Kidney epithelial cell (primary cell): ENCODE results near the gene ABCB8. TPM values are rescaled to one million over a fixed set of nuclear protein-coding genes. Genes with fewer than 3 reads are reported as not detected.
A peak's percentile ranks its signal among the peaks of the same experiment; 100 is the strongest.

Experiments
- DNase-seq: peaks from one replicate; pipeline ENCODE4 v3.0.0-alpha.2; 2010; ENCODE audit warnings: low read depth
- H3K27me3 ChIP-seq: 2 replicates; pipeline ENCODE4 v1.6.0; 2011; ENCODE audit warnings: low read length; ENCODE audit not compliant: control insufficient read depth, insufficient read depth
- H3K36me3 ChIP-seq: 2 replicates; pipeline ENCODE4 v1.5.1; 2011; ENCODE audit warnings: low read length; ENCODE audit not compliant: control insufficient read depth, insufficient read depth
- H3K4me3 ChIP-seq: 2 replicates; pipeline ENCODE4 v1.5.1; 2011; ENCODE audit warnings: low read depth, mild to moderate bottlenecking, control low read depth, low read length
- total RNA-seq: library from RNA; depleted of rRNA; stranded (reverse); fragments of >200 nt; gene quantifications from 2 replicates; pipeline ENCODE4 v1.2.3, GENCODE V29; 2015
- TF ChIP-seq, protein P1 (sequence below): IDR thresholded peaks from 2 replicates; pipeline ENCODE4 v1.5.1; 2011; ENCODE audit warnings: mild to moderate bottlenecking, moderate library complexity, low read length, control low read depth, inconsistent platforms; ENCODE audit not compliant: insufficient read depth, poor library complexity, severe bottlenecking

The ABCB8 gene
- total RNA-seq, 1 donor from 2014 or later: 37.1 TPM

DNA sequence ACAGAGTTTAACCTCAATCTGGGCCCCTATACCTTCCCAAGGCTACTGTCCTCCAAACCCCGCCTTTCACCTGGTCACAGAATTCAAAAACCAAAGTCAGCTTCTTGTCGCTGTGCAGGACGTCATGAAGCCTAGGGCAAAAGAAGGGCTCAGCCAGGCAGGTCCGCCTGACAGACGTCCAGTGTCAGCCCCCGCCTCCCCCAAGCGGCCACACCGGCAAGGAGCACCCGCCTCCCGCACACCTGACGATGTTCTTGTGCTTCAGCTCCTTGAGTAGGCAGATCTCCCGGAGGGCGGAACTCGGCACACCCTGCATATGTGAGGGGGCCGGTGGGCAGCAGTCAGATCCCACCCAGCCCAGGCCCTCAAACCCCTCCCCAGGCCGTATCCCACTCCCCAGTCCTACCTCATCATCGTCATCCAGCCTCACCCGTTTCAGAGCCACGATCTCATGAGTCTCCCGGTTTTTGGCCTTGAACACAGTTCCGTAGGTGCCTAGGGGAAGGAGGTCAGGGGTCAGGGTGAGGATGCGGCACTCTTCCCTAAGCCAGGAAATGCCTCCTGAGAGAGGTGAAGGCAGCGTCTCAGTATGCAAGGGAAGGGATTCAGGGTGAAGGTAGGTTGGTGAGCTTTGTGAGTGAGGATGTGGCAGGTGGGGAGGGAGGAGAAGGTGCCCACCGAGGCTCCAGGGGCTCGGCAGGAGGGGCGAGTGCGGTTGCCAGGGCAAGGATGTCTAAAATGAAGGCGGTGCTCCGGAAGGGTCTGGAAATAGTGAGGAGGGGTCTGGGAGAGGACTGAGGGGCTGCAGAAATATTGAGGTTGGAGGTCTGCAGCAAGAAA, 28.6 kb downstream of the ABCB8 start:
- TF ChIP-seq, protein P1, sequence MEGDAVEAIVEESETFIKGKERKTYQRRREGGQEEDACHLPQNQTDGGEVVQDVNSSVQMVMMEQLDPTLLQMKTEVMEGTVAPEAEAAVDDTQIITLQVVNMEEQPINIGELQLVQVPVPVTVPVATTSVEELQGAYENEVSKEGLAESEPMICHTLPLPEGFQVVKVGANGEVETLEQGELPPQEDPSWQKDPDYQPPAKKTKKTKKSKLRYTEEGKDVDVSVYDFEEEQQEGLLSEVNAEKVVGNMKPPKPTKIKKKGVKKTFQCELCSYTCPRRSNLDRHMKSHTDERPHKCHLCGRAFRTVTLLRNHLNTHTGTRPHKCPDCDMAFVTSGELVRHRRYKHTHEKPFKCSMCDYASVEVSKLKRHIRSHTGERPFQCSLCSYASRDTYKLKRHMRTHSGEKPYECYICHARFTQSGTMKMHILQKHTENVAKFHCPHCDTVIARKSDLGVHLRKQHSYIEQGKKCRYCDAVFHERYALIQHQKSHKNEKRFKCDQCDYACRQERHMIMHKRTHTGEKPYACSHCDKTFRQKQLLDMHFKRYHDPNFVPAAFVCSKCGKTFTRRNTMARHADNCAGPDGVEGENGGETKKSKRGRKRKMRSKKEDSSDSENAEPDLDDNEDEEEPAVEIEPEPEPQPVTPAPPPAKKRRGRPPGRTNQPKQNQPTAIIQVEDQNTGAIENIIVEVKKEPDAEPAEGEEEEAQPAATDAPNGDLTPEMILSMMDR: peak; percentile 26
- Histone ChIP-seq H3K27me3 (no peaks in the 10 kb centered on the region), H3K36me3 (no peaks in the 10 kb centered on the region), H3K4me3 (peak overlapping the region; percentile 71)
- DNase-seq: no peak

DNA sequence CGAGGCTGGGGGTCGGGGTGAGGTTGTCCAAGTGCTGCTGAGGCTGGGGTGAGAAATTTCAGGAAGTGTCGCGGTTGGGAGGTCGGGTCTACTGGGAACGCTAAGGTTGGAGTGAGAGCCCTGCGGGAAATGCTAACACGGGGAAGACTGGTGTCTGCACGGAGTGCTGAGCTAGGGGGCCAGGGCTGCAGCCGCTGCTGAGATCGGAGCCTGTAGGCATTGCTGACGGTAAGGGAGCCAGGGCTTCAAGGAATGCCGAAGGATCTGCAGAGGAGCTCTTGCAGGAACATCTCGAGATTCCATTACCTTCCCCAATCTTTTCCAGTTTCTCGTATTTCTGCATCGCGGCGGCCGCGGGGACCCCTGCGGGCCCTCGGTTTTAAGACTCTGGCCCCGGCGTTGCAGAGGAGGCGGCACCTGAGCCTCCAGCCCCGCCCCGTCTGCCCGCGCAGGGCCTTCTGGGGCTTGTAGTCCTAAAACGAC, 29.3 kb downstream of the ABCB8 start, which contains the start of gene CDK5:
CDK5 (minus strand) TSS at position 392 of the 483 bp plus-strand sequence; CDS start at position 343, 49 bp downstream.
- no peak for DNase-seq
- Histone ChIP-seq H3K36me3 (no peaks in the 10 kb centered on the region), H3K4me3 (peak within 1 kb of the TSS; percentile 71), H3K27me3 (no peaks in the 10 kb centered on the region)
- TF ChIP-seq, protein P1: no peak

GRCh38 chr7:151057989-151058780, 29.9 kb downstream of the ABCB8 start:
- peak; percentile 99 for DNase-seq
- no peaks in the 10 kb centered on the region for H3K36me3 ChIP-seq
- TF ChIP-seq, protein P1: no peak
- no peaks in the 10 kb centered on the region for H3K27me3 ChIP-seq
- H3K4me3 ChIP-seq: peak overlapping the region; percentile 26

DNA sequence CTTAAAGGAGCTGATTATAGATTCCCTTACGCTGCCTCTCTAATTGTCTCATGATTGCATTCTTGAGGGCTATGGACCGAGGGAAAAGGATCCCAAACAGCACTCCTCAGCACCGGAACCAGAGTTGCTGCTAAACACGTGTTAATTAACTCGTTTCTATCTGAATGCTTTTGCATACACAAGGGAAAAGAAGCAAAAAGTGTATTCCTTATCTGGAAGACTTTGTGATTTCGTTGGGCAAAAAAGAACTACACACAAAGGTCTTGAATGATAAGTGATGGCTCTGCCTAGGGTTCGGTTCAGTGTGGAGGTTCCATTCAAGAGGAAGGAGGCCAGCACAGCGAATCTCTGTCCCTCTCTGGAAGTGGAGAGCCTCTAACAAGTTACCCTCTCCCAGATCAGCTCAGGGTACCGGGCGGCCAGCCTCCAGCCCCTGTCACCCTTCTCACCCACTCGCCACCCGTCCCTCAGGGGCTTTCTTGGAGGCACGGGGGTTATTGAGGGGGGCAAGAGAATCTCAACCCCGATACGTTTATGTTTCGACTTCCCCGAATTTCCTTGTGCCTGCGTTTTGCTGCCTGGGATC, 30.6 kb downstream of the ABCB8 start:
- peak overlapping the region; percentile 79 for H3K4me3 ChIP-seq
- no peaks in the 10 kb centered on the region for H3K27me3 ChIP-seq
- H3K36me3 ChIP-seq: no peaks in the 10 kb centered on the region
- TF ChIP-seq, protein P1: no peak
- DNase-seq: no peak

DNA sequence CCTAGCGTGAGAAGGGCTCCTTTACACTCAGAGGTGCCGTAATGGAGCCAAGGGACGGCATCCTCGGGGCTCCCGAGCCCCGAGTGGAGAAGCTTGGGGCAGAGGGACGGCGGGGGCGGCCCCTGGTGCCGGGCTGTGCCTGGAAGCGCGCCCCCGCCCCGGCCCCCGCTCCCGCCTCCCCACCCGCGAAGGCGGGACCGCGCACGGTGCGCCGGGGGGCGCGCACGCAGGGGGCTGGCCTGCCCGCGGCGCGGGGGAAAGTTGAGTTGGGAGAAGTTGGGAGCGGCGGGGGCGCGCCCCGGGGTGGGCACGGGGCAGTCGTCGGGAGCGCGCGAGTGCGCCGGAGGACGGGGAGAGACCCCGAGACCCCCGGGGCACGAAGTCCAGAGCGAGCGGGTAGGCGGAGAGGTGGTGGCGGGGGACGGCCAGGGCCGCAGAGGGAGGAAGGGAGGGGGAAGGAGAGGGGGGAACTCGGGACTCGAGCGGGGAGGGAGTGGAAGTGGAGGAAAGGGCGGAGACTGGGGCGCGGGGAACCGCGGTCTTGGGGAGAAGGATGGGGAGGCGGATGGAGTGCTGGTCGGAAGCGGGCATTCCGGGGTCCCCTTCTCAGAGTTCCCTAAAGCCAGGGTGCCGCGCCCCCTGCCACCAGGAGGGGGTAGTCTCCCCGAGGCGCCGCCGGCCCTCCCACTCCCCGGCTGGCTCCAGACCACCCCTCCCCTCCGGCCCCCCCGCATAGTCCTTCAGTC, 31.3 kb downstream of the ABCB8 start, which contains the start of gene SLC4A2:
SLC4A2 (plus strand) TSS at position 223 of the 746 bp plus-strand sequence. CDS start 2,399 bp downstream, outside the sequence.
- no peak for DNase-seq
- TF ChIP-seq, protein P1: peak; percentile 59
- Histone ChIP-seq H3K4me3 (peak within 1 kb of the TSS; percentile 79), H3K27me3 (no peaks in the 10 kb centered on the region), H3K36me3 (no peaks in the 10 kb centered on the region)
